ENCODE measurements around the gene QRICH1.

DNA sequence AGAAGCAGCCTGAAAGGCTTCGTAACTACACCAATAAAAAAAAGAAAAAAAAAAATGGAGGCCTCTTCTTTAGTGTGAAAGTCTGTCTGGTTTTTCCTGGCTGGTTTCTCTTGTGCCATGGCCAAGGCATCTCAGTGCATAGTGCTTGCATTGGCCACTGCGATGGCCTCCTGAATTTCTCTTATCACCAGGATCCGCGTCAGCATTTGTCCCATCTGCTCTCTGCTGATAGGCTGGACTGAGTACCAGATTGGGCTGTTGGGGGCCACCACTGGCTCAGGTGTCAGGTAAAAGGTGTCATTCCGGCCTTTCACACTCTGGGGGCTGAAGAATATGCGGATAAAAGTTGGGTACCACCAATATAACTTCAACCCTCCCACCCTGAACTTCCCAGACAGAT is 63.5 kb downstream of the QRICH1 start:
- TF ChIP-seq, protein P1, sequence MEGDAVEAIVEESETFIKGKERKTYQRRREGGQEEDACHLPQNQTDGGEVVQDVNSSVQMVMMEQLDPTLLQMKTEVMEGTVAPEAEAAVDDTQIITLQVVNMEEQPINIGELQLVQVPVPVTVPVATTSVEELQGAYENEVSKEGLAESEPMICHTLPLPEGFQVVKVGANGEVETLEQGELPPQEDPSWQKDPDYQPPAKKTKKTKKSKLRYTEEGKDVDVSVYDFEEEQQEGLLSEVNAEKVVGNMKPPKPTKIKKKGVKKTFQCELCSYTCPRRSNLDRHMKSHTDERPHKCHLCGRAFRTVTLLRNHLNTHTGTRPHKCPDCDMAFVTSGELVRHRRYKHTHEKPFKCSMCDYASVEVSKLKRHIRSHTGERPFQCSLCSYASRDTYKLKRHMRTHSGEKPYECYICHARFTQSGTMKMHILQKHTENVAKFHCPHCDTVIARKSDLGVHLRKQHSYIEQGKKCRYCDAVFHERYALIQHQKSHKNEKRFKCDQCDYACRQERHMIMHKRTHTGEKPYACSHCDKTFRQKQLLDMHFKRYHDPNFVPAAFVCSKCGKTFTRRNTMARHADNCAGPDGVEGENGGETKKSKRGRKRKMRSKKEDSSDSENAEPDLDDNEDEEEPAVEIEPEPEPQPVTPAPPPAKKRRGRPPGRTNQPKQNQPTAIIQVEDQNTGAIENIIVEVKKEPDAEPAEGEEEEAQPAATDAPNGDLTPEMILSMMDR (IDR thresholded peaks at IDR 0.05) = no peak
- TF ChIP-seq POLR2AphosphoS5 (IDR thresholded peaks at IDR 0.05) (no peak), POLR2A (IDR thresholded peaks at IDR 0.05) (no peak)

Measured in gastroesophageal sphincter (tissue), 3 donors.